HepG2 (cell line): ENCODE measurements around the gene JAZF1. TPM values are rescaled to one million over a fixed set of nuclear protein-coding genes. Genes with fewer than 3 reads are reported as not detected.

ENCODE experiments used
- ATAC-seq: fragments of 200-7000 bp; cut with Tn5 transposase; 3 replicates; pipeline ENCODE4 v1.9.1; 2020; ENCODE audit warnings: mild to moderate bottlenecking, moderate library complexity
- BruUV-seq: library from RNA; stranded (reverse); fragments of 400-500 nt; replicated peaks from 2 replicates; lab custom pipeline; 2021; lab: Mats Ljungman, UMichigan
- CTCF ChIA-PET: fragments of 300-600 bp; formaldehyde crosslinking; extraction: SDS; loops from one replicate; lab custom pipeline; 2021; ENCODE audit warnings: low total read pairs, inconsistent platforms, low intra/inter-chr PET ratio; lab: Yijun Ruan, JAX
- POLR2A ChIA-PET: fragments of 350-600 bp; sonication (Branson Sonifier 250); formaldehyde crosslinking; loops from one replicate; lab custom pipeline; 2020; ENCODE audit warnings: antibody characterized with exemption, inconsistent platforms; lab: Yijun Ruan, JAX
- DNase-seq: peaks from one replicate; pipeline ENCODE4 v3.0.0-alpha.2; 2015; ENCODE audit warnings: low spot score
- FAIRE-seq: peaks from 3 replicates; lab custom pipeline; 2011; peaks lifted over from hg19 to GRCh38; lab: Jason Lieb, UNC
- H2AFZ ChIP-seq: one replicate; pipeline ENCODE4 v1.6.1; 2011; ENCODE audit warnings: low read length, inconsistent platforms
- H3K27ac ChIP-seq: fragments of 300-600 bp; 3 replicates; pipeline ENCODE4 v1.8.0; 2011; ENCODE audit warnings: mixed run types, mild to moderate bottlenecking, mixed read lengths, low read length, inconsistent platforms; ENCODE audit not compliant: insufficient read depth; ENCODE audit errors: extremely low read length
- H3K27me3 ChIP-seq, 2 experiments: fragments of 200-600 bp in 1 of 2; 2 replicates in 1 of 2; 3 replicates in 1 of 2; pipeline versions ENCODE4 v1.6.0 to v1.8.0; 2011; ENCODE audit warnings: low read length in 2 of 2, mild to moderate bottlenecking in 2 of 2, moderate library complexity in 2 of 2, inconsistent platforms in 1 of 2; ENCODE audit not compliant: insufficient read depth in 2 of 2, control insufficient read depth in 1 of 2
- H3K36me3 ChIP-seq, 2 experiments: fragments of 200-600 bp in 1 of 2; replicated peaks in 1 of 2; 2 replicates in 1 of 2; 3 replicates in 1 of 2; pipeline versions ENCODE4 v1.5.1 to v1.8.0; 2011; ENCODE audit warnings: low read length in 2 of 2, inconsistent platforms in 1 of 2; ENCODE audit not compliant: insufficient read depth in 2 of 2, control insufficient read depth in 1 of 2
- H3K4me1 ChIP-seq: 2 replicates; pipeline ENCODE4 v1.5.1; 2012; ENCODE audit warnings: low read length, inconsistent platforms; ENCODE audit not compliant: insufficient read depth
- H3K4me2 ChIP-seq: 2 replicates; pipeline ENCODE4 v1.6.0; 2011; ENCODE audit warnings: low read depth, low read length, inconsistent platforms
- H3K4me3 ChIP-seq, 3 experiments: fragments of 200-600 bp in 1 of 3; sonication (generic), shearing (Covaris generic) in 1 of 3; replicated peaks in 1 of 3; 2 replicates each; pipeline ENCODE4 v1.5.1; 2011 to 2016; ENCODE audit warnings: low read length in 3 of 3, inconsistent platforms in 2 of 3, low read depth in 2 of 3, mild to moderate bottlenecking in 2 of 3, control low read depth in 1 of 3, mixed read lengths in 1 of 3; ENCODE audit not compliant: insufficient read depth in 1 of 3
- H3K79me2 ChIP-seq: one replicate; pipeline ENCODE4 v1.6.1; 2011; ENCODE audit warnings: low read length, inconsistent platforms; ENCODE audit not compliant: insufficient read depth
- H3K9ac ChIP-seq: 2 replicates; pipeline ENCODE4 v1.6.0; 2011; ENCODE audit warnings: mild to moderate bottlenecking, low read depth, low read length, inconsistent platforms; ENCODE audit not compliant: insufficient read depth
- H3K9me3 ChIP-seq: 2 replicates; pipeline ENCODE4 v1.5.1; 2012; ENCODE audit warnings: mild to moderate bottlenecking, low read length
- H4K20me1 ChIP-seq: 2 replicates; pipeline ENCODE4 v1.6.0; 2011; ENCODE audit warnings: inconsistent platforms, mild to moderate bottlenecking, low read length, moderate library complexity; ENCODE audit not compliant: insufficient read depth
- CREB1 ChIP-seq, 2 experiments: fragments of 450-650 bp in 1 of 2; IDR thresholded peaks; 2 replicates each; pipeline ENCODE4 v1.6.1; 2016 to 2017; ENCODE audit warnings: control low read depth in 1 of 2, mild to moderate bottlenecking in 1 of 2, missing compliant biosample characterization in 1 of 2, missing genetic modification characterization in 1 of 2
- ZNF749 ChIP-seq: sonication (generic); formaldehyde crosslinking; IDR thresholded peaks from 2 replicates; pipeline ENCODE4 v1.8.0; 2022; ENCODE audit warnings: mild to moderate bottlenecking, missing genetic modification reagents, moderate library complexity, borderline replicate concordance
- WGBS: methylation state at CpG from one replicate; pipeline ENCODE4 v1.1.6; 2017; ENCODE audit warnings: low lambda C conversion rate; 5-methylcytosine and 5-hydroxymethylcytosine counted together
- in situ Hi-C: cut with HindIII; loops from 2 replicates; pipeline ENCODE4 v1.10.0; 2017; ENCODE audit warnings: low pct_unique_long_range_greater_than_20kb; ENCODE audit not compliant: extremely low pct_ligation_motif_present
- intact Hi-C: fragments of 100-400 bp; cut with micrococcal nuclease; formaldehyde crosslinking; loops from one replicate; pipeline ENCODE4 v1.10.0; 2022; ENCODE audit not compliant: unreplicated experiment
- polyA plus RNA-seq, 8 experiments: library from polyadenylated mRNA; depleted of rRNA in 3 of 8; stranded (reverse) in 7 of 8; unstranded in 1 of 8; fragments of >200 nt; fragmentation: Illumina TruSeq in 4 of 8; extraction: Trizol in 4 of 8; gene quantifications; 2 replicates each; pipeline versions ENCODE4 v1.2.1 to v1.2.3, GENCODE V29; 2011 to 2016; ENCODE audit warnings: low read depth in 4 of 8, missing spikeins in 1 of 8, mixed read lengths in 1 of 8; ENCODE audit not compliant: insufficient read depth in 1 of 8
- total RNA-seq, 5 experiments: library from RNA; depleted of rRNA; stranded (reverse); fragments of >200 nt; fragmentation: Illumina TruSeq; extraction: Trizol; gene quantifications; 2 replicates each; pipeline ENCODE4 v1.2.3, GENCODE V29; 2016; ENCODE audit warnings: low read depth in 1 of 5
- TF ChIP-seq, protein P1 (sequence below): sonication (generic); formaldehyde crosslinking; IDR thresholded peaks from 2 replicates; pipeline ENCODE4 v1.9.0; 2021; ENCODE audit warnings: missing genetic modification reagents, borderline replicate concordance
- TF ChIP-seq, protein P2 (sequence below): sonication (generic); formaldehyde crosslinking; conservative IDR thresholded peaks from 2 replicates; pipeline ENCODE4 v1.8.0; 2022; ENCODE audit warnings: missing genetic modification reagents

JAZF1 gene
- total and polyA plus RNA-seq, 2 of the 13 experiments (the other 11 are each of a cell fraction or from before 2014, with no cell fraction given), result not detected

DNA sequence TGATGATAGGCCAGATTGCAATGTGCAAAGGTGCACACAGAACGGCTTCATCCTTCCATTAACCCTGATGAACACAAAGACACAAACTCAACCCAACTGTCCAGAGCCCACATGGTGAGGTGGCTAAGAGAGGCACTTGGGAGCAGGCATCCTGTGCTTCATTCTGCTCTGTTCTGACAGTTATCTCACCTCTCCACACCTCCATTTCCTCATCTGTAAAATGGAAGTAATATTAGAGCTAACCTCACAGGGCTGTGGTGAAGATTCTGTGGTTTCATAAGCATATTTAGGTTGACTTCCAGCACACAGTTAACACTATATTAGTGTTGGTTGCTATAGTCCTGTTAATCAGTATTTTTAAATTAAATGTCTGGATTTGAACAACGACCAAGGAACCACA is 314.3 kb downstream of the JAZF1 start:
- H3K4me1 ChIP-seq, result no peaks in the 10 kb centered on the region
- FAIRE-seq, result no peak
- peaks cover 1 to 46% of the 10 kb centered on the region in 2 experiments; a peak in 4 of 5 replicates for H3K27me3 ChIP-seq
- no peaks in the 10 kb centered on the region for H3K36me3 ChIP-seq
- CTCF ChIA-PET, result no interaction called here
- no peaks in the 10 kb centered on the region for H4K20me1 ChIP-seq
- no TSS peak for BruUV-seq
- no peak overlapping the region for H3K9ac ChIP-seq
- no peaks in the 10 kb centered on the region for H3K79me2 ChIP-seq
- H3K4me2 ChIP-seq, result no peak overlapping the region
- H3K9me3 ChIP-seq, result no peaks in the 10 kb centered on the region
- no peak overlapping the region for H2AFZ ChIP-seq
- TF ChIP-seq, protein P1, sequence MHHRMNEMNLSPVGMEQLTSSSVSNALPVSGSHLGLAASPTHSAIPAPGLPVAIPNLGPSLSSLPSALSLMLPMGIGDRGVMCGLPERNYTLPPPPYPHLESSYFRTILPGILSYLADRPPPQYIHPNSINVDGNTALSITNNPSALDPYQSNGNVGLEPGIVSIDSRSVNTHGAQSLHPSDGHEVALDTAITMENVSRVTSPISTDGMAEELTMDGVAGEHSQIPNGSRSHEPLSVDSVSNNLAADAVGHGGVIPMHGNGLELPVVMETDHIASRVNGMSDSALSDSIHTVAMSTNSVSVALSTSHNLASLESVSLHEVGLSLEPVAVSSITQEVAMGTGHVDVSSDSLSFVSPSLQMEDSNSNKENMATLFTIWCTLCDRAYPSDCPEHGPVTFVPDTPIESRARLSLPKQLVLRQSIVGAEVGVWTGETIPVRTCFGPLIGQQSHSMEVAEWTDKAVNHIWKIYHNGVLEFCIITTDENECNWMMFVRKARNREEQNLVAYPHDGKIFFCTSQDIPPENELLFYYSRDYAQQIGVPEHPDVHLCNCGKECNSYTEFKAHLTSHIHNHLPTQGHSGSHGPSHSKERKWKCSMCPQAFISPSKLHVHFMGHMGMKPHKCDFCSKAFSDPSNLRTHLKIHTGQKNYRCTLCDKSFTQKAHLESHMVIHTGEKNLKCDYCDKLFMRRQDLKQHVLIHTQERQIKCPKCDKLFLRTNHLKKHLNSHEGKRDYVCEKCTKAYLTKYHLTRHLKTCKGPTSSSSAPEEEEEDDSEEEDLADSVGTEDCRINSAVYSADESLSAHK, result no peak
- TF ChIP-seq ZNF749 (CRISPR knock-in tag), result no peak
- no peak for DNase-seq
- 0% methylated on average over 2 of the region's 2 CpGs for WGBS
- no peak for ATAC-seq
- in situ Hi-C loops, result no loop called here
- intact Hi-C loops, result no loop called here
- no peak overlapping the region for H3K27ac ChIP-seq
- POLR2A ChIA-PET, result no interaction called here
- H3K4me3 ChIP-seq, result no peak overlapping the region

DNA sequence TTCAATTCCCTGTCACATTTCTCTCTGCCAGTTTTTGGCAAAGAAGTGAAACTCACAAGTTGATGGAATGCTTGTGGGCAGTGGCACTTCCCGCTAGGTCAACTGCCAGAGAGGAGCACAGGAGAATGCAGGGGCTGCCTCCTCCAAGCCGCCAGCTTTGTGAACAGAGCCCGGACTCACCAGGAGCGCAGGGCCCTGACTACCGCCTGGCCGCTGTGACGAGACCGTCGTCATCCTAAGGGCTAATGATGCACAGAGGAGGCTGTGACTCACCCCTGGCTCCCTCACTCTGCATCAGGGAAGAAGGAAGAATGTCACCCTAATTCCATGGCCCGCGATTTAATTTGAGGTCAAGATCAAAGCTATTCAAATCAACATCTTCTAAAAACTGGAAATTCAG is 316.7 kb downstream of the JAZF1 start:
- no peak overlapping the region for H3K27ac ChIP-seq
- intact Hi-C loops (no loop called here), in situ Hi-C loops (no loop called here)
- BruUV-seq, result no TSS peak
- CTCF ChIA-PET, result no interaction called here
- H3K9ac ChIP-seq, result no peak overlapping the region
- ATAC-seq (no peak), DNase-seq (no peak), FAIRE-seq (no peak)
- no peaks in the 10 kb centered on the region for H3K4me1 ChIP-seq
- H3K9me3 ChIP-seq, result no peaks in the 10 kb centered on the region
- no peak overlapping the region for H2AFZ ChIP-seq
- no peaks in the 10 kb centered on the region for H4K20me1 ChIP-seq
- TF ChIP-seq, protein P2, sequence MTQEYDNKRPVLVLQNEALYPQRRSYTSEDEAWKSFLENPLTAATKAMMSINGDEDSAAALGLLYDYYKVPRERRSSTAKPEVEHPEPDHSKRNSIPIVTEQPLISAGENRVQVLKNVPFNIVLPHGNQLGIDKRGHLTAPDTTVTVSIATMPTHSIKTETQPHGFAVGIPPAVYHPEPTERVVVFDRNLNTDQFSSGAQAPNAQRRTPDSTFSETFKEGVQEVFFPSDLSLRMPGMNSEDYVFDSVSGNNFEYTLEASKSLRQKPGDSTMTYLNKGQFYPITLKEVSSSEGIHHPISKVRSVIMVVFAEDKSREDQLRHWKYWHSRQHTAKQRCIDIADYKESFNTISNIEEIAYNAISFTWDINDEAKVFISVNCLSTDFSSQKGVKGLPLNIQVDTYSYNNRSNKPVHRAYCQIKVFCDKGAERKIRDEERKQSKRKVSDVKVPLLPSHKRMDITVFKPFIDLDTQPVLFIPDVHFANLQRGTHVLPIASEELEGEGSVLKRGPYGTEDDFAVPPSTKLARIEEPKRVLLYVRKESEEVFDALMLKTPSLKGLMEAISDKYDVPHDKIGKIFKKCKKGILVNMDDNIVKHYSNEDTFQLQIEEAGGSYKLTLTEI (CRISPR knock-in tag), result no peak
- TF ChIP-seq CREB1 (IDR thresholded peaks at IDR 0.05), result peak; percentile 34; the same call in 1 of the 2 replicates
- no peak for TF ChIP-seq CREB1 (CRISPR knock-in tag; IDR thresholded peaks at IDR 0.05)
- no peak overlapping the region for H3K4me2 ChIP-seq
- H3K36me3 ChIP-seq, result no peaks in the 10 kb centered on the region
- WGBS, result 40% methylated on average over 3 of the region's 11 CpGs
- H3K79me2 ChIP-seq, result no peaks in the 10 kb centered on the region
- POLR2A ChIA-PET, result no interaction called here
- H3K4me3 ChIP-seq, result no peak overlapping the region
- H3K27me3 ChIP-seq, result peaks cover 1 to 44% of the 10 kb centered on the region in 2 experiments; a peak in 4 of 5 replicates
